SH-SY5Y (cell line): ENCODE measurements around the gene VSTM4.

ENCODE experiments used
- GATA2 ChIP-seq: IDR thresholded peaks from 2 replicates; pipeline ENCODE4 v1.6.1; 2011; ENCODE audit warnings: mild to moderate bottlenecking, low read depth, low read length
- GATA3 ChIP-seq: IDR thresholded peaks from 2 replicates; pipeline ENCODE4 v1.6.1; 2011; ENCODE audit warnings: low read depth, mild to moderate bottlenecking, low read length, moderate library complexity

DNA sequence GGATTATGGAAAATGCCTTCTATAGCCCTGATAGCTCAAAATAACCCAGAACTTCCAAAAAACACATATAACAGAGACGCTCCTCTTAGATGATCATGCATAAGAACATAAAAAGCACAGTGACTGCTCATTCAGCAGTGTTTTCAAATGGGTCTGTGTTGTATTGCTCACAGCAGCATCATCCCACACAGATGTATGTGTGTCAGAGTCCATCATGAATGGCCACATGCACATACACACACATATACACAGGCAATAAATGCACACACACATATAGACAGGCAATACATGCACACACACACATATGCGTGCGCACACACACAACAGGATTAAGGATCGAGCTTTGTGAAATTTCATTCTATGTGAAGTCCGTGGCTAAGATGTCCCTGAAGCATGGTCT lies 46.7 kb upstream of the VSTM4 start:
- TF ChIP-seq GATA2, result no peak
- no peak for TF ChIP-seq GATA3
